ENCODE results near the gene HCCS.

DNA sequence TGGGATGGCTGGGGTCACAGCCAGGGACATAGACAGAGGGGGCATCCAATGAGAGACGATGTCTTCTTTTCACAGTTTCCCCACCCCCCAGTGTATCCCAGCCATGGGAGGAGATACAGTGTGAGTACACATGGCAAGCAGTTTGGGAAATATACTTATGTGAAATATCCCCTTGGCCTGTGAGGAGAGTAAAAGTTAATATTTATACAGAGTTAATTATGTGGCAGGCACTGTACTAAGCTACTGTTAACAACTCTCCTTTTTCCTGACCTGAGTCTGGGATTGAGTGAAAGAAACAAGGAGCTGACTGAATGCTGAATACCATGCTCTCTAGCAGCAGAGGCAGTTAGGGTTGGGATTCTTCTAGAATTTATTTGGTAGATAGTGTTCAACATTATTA is 35.3 kb downstream of the HCCS start:
- no peak for TF ChIP-seq CTCF (IDR thresholded peaks at IDR 0.05)
- TF ChIP-seq POLR2AphosphoS5 (IDR thresholded peaks at IDR 0.05), result no peak

All from stomach (tissue), 4 donors.